ENCODE measurements around the gene SNX15. TPM values are rescaled to one million over a fixed set of nuclear protein-coding genes. Genes with fewer than 3 reads are reported as not detected.

SNX15 gene
- total and polyA plus RNA-seq, 2 donors (not counting 3 experiments of a cell fraction or from before 2014, with no cell fraction given): 15.5 to 21.8 TPM

GRCh38 chr11:65058419-65059054 lies 31.3 kb downstream of the SNX15 start, which contains the start of gene NAALADL1:
Gene NAALADL1 (minus strand): TSS chr11:65058553. CDS start chr11:65058521, 32 bp downstream.
- Histone ChIP-seq H3K79me2 (ENCODE audit: control insufficient read depth, insufficient read depth, low read length) (no peaks in the 10 kb centered on the region), H3K4me2 (ENCODE audit: insufficient read depth, low read length) (no peak within 1 kb of the TSS), H3K36me3 (ENCODE audit: control insufficient read depth in 2 of 2, extremely low read depth in 1 of 2, insufficient read depth in 2 of 2, low read length in 2 of 2) (no peaks in the 10 kb centered on the region), H3K27me3 (ENCODE audit: control insufficient read depth in 2 of 2, insufficient read depth in 2 of 2, low read length in 2 of 2) (no peaks in the 10 kb centered on the region), H3K27ac (ENCODE audit: insufficient read depth, low read depth, low read length) (no peak within 1 kb of the TSS), H3K4me1 (ENCODE audit: control insufficient read depth, extremely low read depth, insufficient read depth, low read length) (no peaks in the 10 kb centered on the region), H3K9ac (replicated peaks; ENCODE audit: extremely low read depth, insufficient read depth, low read length) (no peak within 1 kb of the TSS), H2AFZ (ENCODE audit: low read depth, low read length) (no peak within 1 kb of the TSS), H3K9me1 (replicated peaks; ENCODE audit: control insufficient read depth, extremely low read depth, insufficient read depth, low read length) (no peaks in the 10 kb centered on the region), H3K4me3 (replicated peaks in 1 of 3; ENCODE audit: insufficient read depth in 1 of 3, low read depth in 1 of 3, low read length in 3 of 3) (no peak within 1 kb of the TSS), H4K20me1 (replicated peaks; ENCODE audit: control insufficient read depth, extremely low read depth, insufficient read depth, low read length) (no peaks in the 10 kb centered on the region), H3K9me3 (replicated peaks; ENCODE audit: control insufficient read depth, insufficient read depth, low read length) (no peaks in the 10 kb centered on the region)
- no TSS peak for BruUV-seq (replicated peaks)
- TF ChIP-seq POLR2AphosphoS5 (IDR thresholded peaks at IDR 0.05; ENCODE audit: insufficient read depth, low read depth, low read length): no peak
- TF ChIP-seq GATA2 (IDR thresholded peaks at IDR 0.05; ENCODE audit: insufficient read depth, insufficient read length, low read depth, low read length): no peak
- TF ChIP-seq FOS (IDR thresholded peaks at IDR 0.05; ENCODE audit: borderline replicate concordance, insufficient read depth, low read length): no peak
- no peak for TF ChIP-seq MAX (IDR thresholded peaks at IDR 0.05; ENCODE audit: insufficient read depth, insufficient read length)
- no peak for TF ChIP-seq MYC (IDR thresholded peaks at IDR 0.05; ENCODE audit: low read depth, low read length)
- no peak for TF ChIP-seq EZH2 (IDR thresholded peaks at IDR 0.05; ENCODE audit: borderline replicate concordance, low read depth, low read length, severe bottlenecking)
- no peak for TF ChIP-seq CTCF (IDR thresholded peaks at IDR 0.05; ENCODE audit: extremely low read depth in 1 of 2, insufficient read depth in 1 of 2, low read depth in 1 of 2, low read length in 2 of 2)
- TF ChIP-seq JUN (IDR thresholded peaks at IDR 0.05; ENCODE audit: borderline replicate concordance, insufficient read depth, insufficient read length, low read depth): no peak
- no peak for TF ChIP-seq POLR2A (IDR thresholded peaks at IDR 0.05; ENCODE audit: low read depth, low read length)
- intact Hi-C loops (cut with micrococcal nuclease) (no loop called here), dilution Hi-C loops (cut with MboI; ENCODE audit: extremely low pct_ligation_motif_present, low sequenced_read_pairs) (no loop called here)
- POLR2A ChIA-PET: interaction anchor here (0.5 kb wide), 1 partner anchor 14 kb away, joined by 4 read pairs; no protein-coding TSS in a partner anchor
- FAIRE-seq (no peak), DNase-seq (ENCODE audit: low read depth, low spot score) (no peak)
- CTCF ChIA-PET: interaction anchor here (0.9 to 1.1 kb wide), 3 partner anchors 9 to 214 kb away, joined by 3 to 4 read pairs (median 3); partner anchors contain the start of gene CDC42BPG
